Liver (tissue), 9 donors: Measurements from ENCODE around the gene DHDDS. TPM values are rescaled to one million over a fixed set of nuclear protein-coding genes. Genes with fewer than 3 reads are reported as not detected.
A peak's percentile ranks its signal among the peaks of the same experiment; 100 is the strongest.
"Not testable (repeated sequence)": the region's sequence is repeated elsewhere in the genome, so short reads cannot be mapped to it uniquely, and the experiment has no call there.

Source experiments
- DNase-seq: peaks from one replicate; pipeline ENCODE4 v3.0.0-alpha.2; 2017; ENCODE audit warnings: low spot score
- H3K27ac ChIP-seq, 2 donors: one replicate each; pipeline ENCODE4 v1.7.0; 2013; ENCODE audit warnings: inconsistent platforms in 2 of 2, low read length in 2 of 2, control low read depth in 1 of 2, low read depth in 1 of 2, mild to moderate bottlenecking in 1 of 2
- H3K27me3 ChIP-seq, 4 donors: one replicate each; pipeline versions ENCODE4 v1.6.1 to v1.7.0; 2013; ENCODE audit warnings: low read length in 3 of 4, inconsistent platforms in 1 of 4, mild to moderate bottlenecking in 1 of 4, moderate library complexity in 1 of 4; ENCODE audit not compliant: control insufficient read depth in 4 of 4, insufficient read depth in 4 of 4
- H3K36me3 ChIP-seq, 4 donors: one replicate each; pipeline versions ENCODE4 v1.6.1 to v1.7.0; 2013; ENCODE audit warnings: low read length in 3 of 4, mild to moderate bottlenecking in 3 of 4, low read depth in 1 of 4, moderate library complexity in 1 of 4; ENCODE audit not compliant: control insufficient read depth in 4 of 4, insufficient read depth in 3 of 4
- H3K4me1 ChIP-seq, 4 donors: one replicate each; pipeline versions ENCODE4 v1.6.1 to v1.7.0; 2013; ENCODE audit warnings: low read length in 3 of 4, mild to moderate bottlenecking in 3 of 4, moderate library complexity in 1 of 4; ENCODE audit not compliant: control insufficient read depth in 4 of 4, insufficient read depth in 4 of 4
- H3K4me3 ChIP-seq, 3 donors: one replicate each; pipeline versions ENCODE4 v1.6.1 to v1.7.0; 2013; ENCODE audit warnings: low read length in 3 of 3, control low read depth in 1 of 3, low read depth in 1 of 3, mild to moderate bottlenecking in 1 of 3
- H3K9ac ChIP-seq, 2 donors: one replicate each; pipeline ENCODE4 v1.7.0; 2013; ENCODE audit warnings: low read length in 2 of 2, mild to moderate bottlenecking in 2 of 2, moderate library complexity in 2 of 2, control low read depth in 1 of 2, low read depth in 1 of 2
- H3K9me3 ChIP-seq, 4 donors: one replicate each; pipeline versions ENCODE4 v1.6.1 to v1.7.0; 2013; ENCODE audit warnings: low read length in 3 of 4; ENCODE audit not compliant: control insufficient read depth in 4 of 4
- CTCF ChIP-seq: fragments of 150-350 bp; IDR thresholded peaks from 2 replicates; pipeline ENCODE4 v1.5.1; 2017; ENCODE audit warnings: improper control_type of control experiment, low read depth, low read length; ENCODE audit not compliant: missing input control
- EGR1 ChIP-seq, 2 donors: IDR thresholded peaks; 2 replicates each; pipeline ENCODE4 v1.6.1; 2016 to 2018; ENCODE audit warnings: antibody characterized with exemption in 2 of 2, low read depth in 2 of 2
- FOXA1 ChIP-seq: IDR thresholded peaks from 2 replicates; pipeline ENCODE4 v1.6.1; 2016; ENCODE audit warnings: antibody characterized with exemption
- FOXA2 ChIP-seq: IDR thresholded peaks from 2 replicates; pipeline ENCODE4 v1.6.1; 2016; ENCODE audit warnings: antibody characterized with exemption
- GABPA ChIP-seq, 2 donors: IDR thresholded peaks in 1 of 2; conservative IDR thresholded peaks in 1 of 2; 2 replicates each; pipeline ENCODE4 v1.6.1; 2016; ENCODE audit warnings: antibody characterized with exemption in 2 of 2, mild to moderate bottlenecking in 1 of 2, moderate library complexity in 1 of 2
- HNF4A ChIP-seq, 2 donors: conservative IDR thresholded peaks; 2 replicates each; pipeline ENCODE4 v1.6.1; 2016; ENCODE audit warnings: antibody characterized with exemption in 2 of 2, mild to moderate bottlenecking in 2 of 2
- HNF4G ChIP-seq: IDR thresholded peaks from 2 replicates; pipeline ENCODE4 v1.6.1; 2016; ENCODE audit warnings: antibody characterized with exemption
- JUND ChIP-seq, 2 donors: IDR thresholded peaks; 2 replicates each; pipeline ENCODE4 v1.6.1; 2016; ENCODE audit warnings: antibody characterized with exemption in 2 of 2
- MAX ChIP-seq: IDR thresholded peaks from 2 replicates; pipeline ENCODE4 v1.6.1; 2016; ENCODE audit warnings: antibody characterized with exemption
- NR2F2 ChIP-seq: IDR thresholded peaks from 2 replicates; pipeline ENCODE4 v1.6.1; 2016; ENCODE audit warnings: antibody characterized with exemption
- RAD21 ChIP-seq, 2 donors: IDR thresholded peaks; 2 replicates each; pipeline ENCODE4 v1.6.1; 2016; ENCODE audit warnings: antibody characterized with exemption in 2 of 2, mild to moderate bottlenecking in 2 of 2
- RXRA ChIP-seq, 2 donors: IDR thresholded peaks; 2 replicates each; pipeline ENCODE4 v1.6.1; 2017 to 2018; ENCODE audit warnings: antibody characterized with exemption in 2 of 2, mild to moderate bottlenecking in 1 of 2
- SP1 ChIP-seq: IDR thresholded peaks from 2 replicates; pipeline ENCODE4 v1.6.1; 2018; ENCODE audit warnings: antibody characterized with exemption, mild to moderate bottlenecking
- TAF1 ChIP-seq: conservative IDR thresholded peaks from 2 replicates; pipeline ENCODE4 v1.6.1; 2016; ENCODE audit warnings: antibody characterized with exemption, mild to moderate bottlenecking
- YY1 ChIP-seq: IDR thresholded peaks from 2 replicates; pipeline ENCODE4 v1.6.1; 2016; ENCODE audit warnings: antibody characterized with exemption, mild to moderate bottlenecking
- WGBS: extraction: QIAGEN DNeasy Blood & Tissue Kit; methylation state at CpG from one replicate; pipeline ENCODE4 v1.1.7; 2013; 5-methylcytosine and 5-hydroxymethylcytosine counted together
- polyA plus RNA-seq, 2 donors: library from polyadenylated mRNA; stranded (reverse) in 1 of 2; unstranded in 1 of 2; fragments of 200-250 nt in 1 of 2; fragments of >200 nt in 1 of 2; fragmentation: Nextera tagmentation in 1 of 2; extraction: Ambion mirVana in 1 of 2; gene quantifications; one replicate each; pipeline versions ENCODE4 v1.2.1 to v1.2.3, GENCODE V29; 2013 to 2015
- total RNA-seq, 2 donors: library from RNA; depleted of rRNA; stranded (reverse); fragments of >200 nt; gene quantifications; one replicate each; pipeline ENCODE4 v1.2.3, GENCODE V29; 2014
- TF ChIP-seq, protein P1 (sequence below): IDR thresholded peaks from 2 replicates; pipeline ENCODE4 v1.6.1; 2016; ENCODE audit warnings: antibody characterized with exemption
- donor health status: healthy.
- donor health status: healthy.
- donor health status: healthy.
- donor health status: healthy.
- donor health status: healthy.

The DHDDS gene
- total and polyA plus RNA-seq, 4 donors, result 10.6 to 21.7 (median 16.6) TPM

- H3K27me3 ChIP-seq, result no peaks in the 10 kb centered on the region
- no peaks in the 10 kb centered on the region for H3K4me1 ChIP-seq
- H3K9ac ChIP-seq, result no peak overlapping the region
- no peaks in the 10 kb centered on the region for H3K36me3 ChIP-seq
- no peaks in the 10 kb centered on the region for H3K9me3 ChIP-seq
- TF ChIP-seq FOXA2 (no peak), MAX (no peak), GABPA (IDR thresholded peaks at IDR 0.05 in 1 of 2, conservative IDR thresholded peaks at IDR 0.05 in 1 of 2) (no peak), RAD21 (IDR thresholded peaks at IDR 0.05) (no peak), CTCF (no peak), HNF4G (no peak), FOXA1 (no peak)
- TF ChIP-seq, protein P1, sequence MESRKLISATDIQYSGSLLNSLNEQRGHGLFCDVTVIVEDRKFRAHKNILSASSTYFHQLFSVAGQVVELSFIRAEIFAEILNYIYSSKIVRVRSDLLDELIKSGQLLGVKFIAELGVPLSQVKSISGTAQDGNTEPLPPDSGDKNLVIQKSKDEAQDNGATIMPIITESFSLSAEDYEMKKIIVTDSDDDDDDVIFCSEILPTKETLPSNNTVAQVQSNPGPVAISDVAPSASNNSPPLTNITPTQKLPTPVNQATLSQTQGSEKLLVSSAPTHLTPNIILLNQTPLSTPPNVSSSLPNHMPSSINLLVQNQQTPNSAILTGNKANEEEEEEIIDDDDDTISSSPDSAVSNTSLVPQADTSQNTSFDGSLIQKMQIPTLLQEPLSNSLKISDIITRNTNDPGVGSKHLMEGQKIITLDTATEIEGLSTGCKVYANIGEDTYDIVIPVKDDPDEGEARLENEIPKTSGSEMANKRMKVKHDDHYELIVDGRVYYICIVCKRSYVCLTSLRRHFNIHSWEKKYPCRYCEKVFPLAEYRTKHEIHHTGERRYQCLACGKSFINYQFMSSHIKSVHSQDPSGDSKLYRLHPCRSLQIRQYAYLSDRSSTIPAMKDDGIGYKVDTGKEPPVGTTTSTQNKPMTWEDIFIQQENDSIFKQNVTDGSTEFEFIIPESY, result no peak
- H3K4me3 ChIP-seq, result no peak overlapping the region
- no peak for DNase-seq
- no peak overlapping the region for H3K27ac ChIP-seq
- WGBS, result 81% methylated on average over 3 of the region's 3 CpGs
Measured at GRCh38 chr1:26384076-26384475, 48.0 kb upstream of the DHDDS start.

GRCh38 chr1:26385063-26385462 is 47.1 kb upstream of the DHDDS start:
- not testable (repeated sequence) for H3K36me3 ChIP-seq, H3K27me3 ChIP-seq, H3K4me1 ChIP-seq, DNase-seq, H3K9me3 ChIP-seq, H3K9ac ChIP-seq, H3K4me3 ChIP-seq, H3K27ac ChIP-seq
- 79% methylated on average over 3 of the region's 3 CpGs for WGBS

- Histone ChIP-seq H3K9me3 (no peaks in the 10 kb centered on the region), H3K27me3 (no peaks in the 10 kb centered on the region), H3K4me3 (no peak overlapping the region), H3K27ac (no peak overlapping the region), H3K9ac (no peak overlapping the region), H3K36me3 (no peaks in the 10 kb centered on the region), H3K4me1 (no peaks in the 10 kb centered on the region)
- WGBS, result 46% methylated on average over 7 of the region's 7 CpGs
- no peak for DNase-seq
- TF ChIP-seq FOXA1 (no peak), GABPA (IDR thresholded peaks at IDR 0.05 in 1 of 2, conservative IDR thresholded peaks at IDR 0.05 in 1 of 2) (no peak), FOXA2 (no peak), SP1 (no peak), CTCF (no peak), MAX (no peak), JUND (IDR thresholded peaks at IDR 0.05) (peak in 1 of 2 donors; percentile 35), EGR1 (IDR thresholded peaks at IDR 0.05; ENCODE audit: low read depth in 2 of 2) (no peak), HNF4A (conservative IDR thresholded peaks at IDR 0.05) (peak; percentile 15 to 37), HNF4G (no peak), YY1 (no peak), TAF1 (no peak), RXRA (IDR thresholded peaks at IDR 0.05) (peak; percentile 18 to 51), NR2F2 (no peak)
- TF ChIP-seq, protein P1, result no peak
Measured at GRCh38 chr1:26387447-26387846, 44.7 kb upstream of the DHDDS start.
